ENCODE results near the gene TBC1D5.

TBC1D5 gene

DNA sequence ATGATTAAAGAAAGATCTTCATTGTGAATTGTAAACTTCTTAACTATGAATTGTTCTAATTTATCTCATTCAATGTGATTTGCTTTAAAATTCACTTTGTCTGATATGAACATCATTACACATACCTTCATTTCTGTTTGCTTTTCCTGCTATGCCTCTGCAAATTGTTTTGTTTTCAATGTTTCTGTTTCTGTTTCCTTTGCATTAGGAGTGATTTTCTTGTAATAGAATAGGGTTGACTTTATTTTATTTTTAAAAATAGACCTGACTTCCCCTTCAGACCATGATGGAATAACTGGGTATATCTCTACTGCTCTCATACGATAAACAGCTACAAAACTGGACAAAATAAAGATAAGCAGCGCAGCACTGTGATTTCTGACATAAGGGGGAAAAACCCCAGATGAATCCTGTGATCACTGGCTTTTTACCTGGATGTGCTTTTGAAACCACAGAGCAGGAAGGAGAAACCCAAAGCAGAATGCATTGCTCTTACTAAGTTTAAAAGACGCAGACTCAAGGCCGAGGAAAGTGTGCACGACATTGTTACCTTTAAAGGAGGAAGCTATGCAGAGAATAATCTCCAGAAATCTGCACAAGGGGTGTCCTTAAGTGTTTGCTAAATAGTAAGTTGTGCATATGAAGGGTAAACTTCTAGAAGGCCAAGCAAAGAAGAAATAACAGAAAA, 420.2 kb downstream of the TBC1D5 start:
- no peak overlapping the region for H3K9ac ChIP-seq
- H4K20me1 ChIP-seq (ENCODE audit: insufficient read depth) = no peaks in the 10 kb centered on the region
- no peaks in the 10 kb centered on the region for H3K4me1 ChIP-seq (ENCODE audit: low read depth, poor library complexity, severe bottlenecking)
- no peaks in the 10 kb centered on the region for H3K36me3 ChIP-seq (ENCODE audit: insufficient read depth)
- H2AFZ ChIP-seq (ENCODE audit: low read depth) = no peak overlapping the region
- no peaks in the 10 kb centered on the region for H3K79me2 ChIP-seq (ENCODE audit: insufficient read depth, low read depth)
- H3K27ac ChIP-seq = no peak overlapping the region
- TF ChIP-seq, protein P1, sequence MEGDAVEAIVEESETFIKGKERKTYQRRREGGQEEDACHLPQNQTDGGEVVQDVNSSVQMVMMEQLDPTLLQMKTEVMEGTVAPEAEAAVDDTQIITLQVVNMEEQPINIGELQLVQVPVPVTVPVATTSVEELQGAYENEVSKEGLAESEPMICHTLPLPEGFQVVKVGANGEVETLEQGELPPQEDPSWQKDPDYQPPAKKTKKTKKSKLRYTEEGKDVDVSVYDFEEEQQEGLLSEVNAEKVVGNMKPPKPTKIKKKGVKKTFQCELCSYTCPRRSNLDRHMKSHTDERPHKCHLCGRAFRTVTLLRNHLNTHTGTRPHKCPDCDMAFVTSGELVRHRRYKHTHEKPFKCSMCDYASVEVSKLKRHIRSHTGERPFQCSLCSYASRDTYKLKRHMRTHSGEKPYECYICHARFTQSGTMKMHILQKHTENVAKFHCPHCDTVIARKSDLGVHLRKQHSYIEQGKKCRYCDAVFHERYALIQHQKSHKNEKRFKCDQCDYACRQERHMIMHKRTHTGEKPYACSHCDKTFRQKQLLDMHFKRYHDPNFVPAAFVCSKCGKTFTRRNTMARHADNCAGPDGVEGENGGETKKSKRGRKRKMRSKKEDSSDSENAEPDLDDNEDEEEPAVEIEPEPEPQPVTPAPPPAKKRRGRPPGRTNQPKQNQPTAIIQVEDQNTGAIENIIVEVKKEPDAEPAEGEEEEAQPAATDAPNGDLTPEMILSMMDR (conservative IDR thresholded peaks at IDR 0.05; ENCODE audit: low read depth, low read length) = no peak
- H3K27me3 ChIP-seq (ENCODE audit: insufficient read depth, low read depth) = no peaks in the 10 kb centered on the region
- H3K4me2 ChIP-seq = no peak overlapping the region
- no peak overlapping the region for H3K4me3 ChIP-seq (IDR thresholded peaks at IDR 0.05; ENCODE audit: insufficient read depth, low read depth, low read length)

DNA sequence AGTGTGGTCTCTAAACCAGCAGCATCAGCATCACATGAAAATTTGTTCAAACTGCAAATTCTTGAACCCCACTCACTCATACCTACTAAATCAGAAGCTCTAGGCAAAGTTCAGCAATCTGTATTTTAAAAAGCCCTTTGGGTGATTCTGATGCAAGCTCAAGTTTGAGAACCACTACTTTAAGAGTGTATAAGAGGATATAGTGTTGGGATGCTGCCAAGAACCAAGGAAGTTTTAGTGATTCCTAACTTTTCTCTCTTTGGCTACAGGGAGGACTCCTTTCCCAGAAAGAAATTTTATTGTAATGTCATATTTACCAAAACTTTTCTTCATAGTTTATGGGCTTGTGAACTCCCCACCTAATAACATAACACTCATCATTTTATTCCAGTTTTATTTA, 422.2 kb downstream of the TBC1D5 start:
- TF ChIP-seq, protein P1 (conservative IDR thresholded peaks at IDR 0.05; ENCODE audit: low read depth, low read length) = no peak
- H3K79me2 ChIP-seq (ENCODE audit: insufficient read depth, low read depth) = no peaks in the 10 kb centered on the region
- H3K36me3 ChIP-seq (ENCODE audit: insufficient read depth) = no peaks in the 10 kb centered on the region
- H3K27ac ChIP-seq = no peak overlapping the region
- no peak overlapping the region for H3K9ac ChIP-seq
- H3K4me2 ChIP-seq = no peak overlapping the region
- H4K20me1 ChIP-seq (ENCODE audit: insufficient read depth) = no peaks in the 10 kb centered on the region
- H3K4me1 ChIP-seq (ENCODE audit: low read depth, poor library complexity, severe bottlenecking) = no peaks in the 10 kb centered on the region
- H3K27me3 ChIP-seq (ENCODE audit: insufficient read depth, low read depth) = no peaks in the 10 kb centered on the region
- H2AFZ ChIP-seq (ENCODE audit: low read depth) = no peak overlapping the region
- H3K4me3 ChIP-seq (IDR thresholded peaks at IDR 0.05; ENCODE audit: insufficient read depth, low read depth, low read length) = no peak overlapping the region

DNA sequence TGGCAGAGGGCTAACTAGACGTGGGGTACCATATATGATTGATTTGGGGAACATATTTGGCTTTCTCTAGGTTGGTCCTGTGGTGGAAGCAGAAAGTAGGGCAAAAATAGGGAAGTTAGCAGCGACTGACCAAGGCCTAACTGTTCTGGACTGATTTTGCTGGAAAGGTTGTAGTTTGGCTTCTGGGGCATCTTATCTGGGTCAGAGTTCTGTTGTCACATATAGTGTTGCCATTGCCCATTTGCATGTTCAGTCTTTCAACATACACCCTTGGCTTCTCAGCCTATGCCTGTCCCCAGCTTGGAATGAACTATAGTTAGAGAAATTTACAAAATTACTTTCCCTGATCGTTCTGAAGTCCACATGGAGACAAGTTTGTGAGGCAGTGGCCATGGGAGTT, 426.5 kb downstream of the TBC1D5 start:
- no peak overlapping the region for H3K4me2 ChIP-seq
- TF ChIP-seq, protein P1 (conservative IDR thresholded peaks at IDR 0.05; ENCODE audit: low read depth, low read length) = no peak
- no peaks in the 10 kb centered on the region for H3K36me3 ChIP-seq (ENCODE audit: insufficient read depth)
- H3K27me3 ChIP-seq (ENCODE audit: insufficient read depth, low read depth) = no peaks in the 10 kb centered on the region
- H4K20me1 ChIP-seq (ENCODE audit: insufficient read depth) = no peaks in the 10 kb centered on the region
- H3K27ac ChIP-seq = no peak overlapping the region
- H3K4me1 ChIP-seq (ENCODE audit: low read depth, poor library complexity, severe bottlenecking) = no peaks in the 10 kb centered on the region
- no peak overlapping the region for H3K9ac ChIP-seq
- H3K4me3 ChIP-seq (IDR thresholded peaks at IDR 0.05; ENCODE audit: insufficient read depth, low read depth, low read length) = no peak overlapping the region
- H3K79me2 ChIP-seq (ENCODE audit: insufficient read depth, low read depth) = no peaks in the 10 kb centered on the region
- no peak overlapping the region for H2AFZ ChIP-seq (ENCODE audit: low read depth)

DNA sequence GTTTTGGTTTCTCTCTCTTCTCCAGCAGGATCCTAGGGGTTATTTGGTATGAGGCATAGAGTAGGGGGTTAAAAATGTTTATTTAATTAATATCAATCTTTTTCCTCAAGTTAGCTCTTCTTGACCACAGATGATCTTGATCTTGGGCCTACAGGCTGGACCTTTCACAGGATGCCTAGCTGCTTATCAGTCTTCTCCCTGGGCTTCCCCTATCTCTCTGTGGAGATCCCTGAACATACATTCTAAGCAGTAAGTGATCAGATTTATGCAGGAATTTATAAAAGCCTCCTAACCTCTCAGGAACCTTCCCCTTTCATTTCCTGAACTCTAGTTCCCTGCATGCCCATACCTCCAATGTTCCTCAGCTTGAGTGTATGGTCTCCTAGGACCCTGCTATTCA, 428.3 kb downstream of the TBC1D5 start:
- Histone ChIP-seq H3K4me3 (IDR thresholded peaks at IDR 0.05; ENCODE audit: insufficient read depth, low read depth, low read length) (no peak overlapping the region), H4K20me1 (ENCODE audit: insufficient read depth) (no peaks in the 10 kb centered on the region), H3K79me2 (ENCODE audit: insufficient read depth, low read depth) (no peaks in the 10 kb centered on the region), H3K4me2 (no peak overlapping the region), H3K36me3 (ENCODE audit: insufficient read depth) (no peaks in the 10 kb centered on the region), H3K4me1 (ENCODE audit: low read depth, poor library complexity, severe bottlenecking) (no peaks in the 10 kb centered on the region), H3K27me3 (ENCODE audit: insufficient read depth, low read depth) (no peaks in the 10 kb centered on the region), H3K27ac (no peak overlapping the region), H3K9ac (no peak overlapping the region), H2AFZ (ENCODE audit: low read depth) (no peak overlapping the region)
- TF ChIP-seq, protein P1 (conservative IDR thresholded peaks at IDR 0.05; ENCODE audit: low read depth, low read length) = no peak
